B cell (primary cell): ENCODE results near the gene GALM. TPM values are rescaled to one million over a fixed set of nuclear protein-coding genes. Genes with fewer than 3 reads are reported as not detected.
A peak's percentile ranks its signal among the peaks of the same experiment; 100 is the strongest.

Experiments
- ATAC-seq: fragments of 200-7000 bp; cut with Tn5 transposase; one replicate; pipeline ENCODE4 v1.10.0; 2021; ENCODE audit warnings: low read depth, mild to moderate bottlenecking, moderate number of reproducible peaks, moderate library complexity
- CTCF ChIA-PET: fragments of 350-600 bp; sonication (Branson Sonifier 250); formaldehyde crosslinking; loops from one replicate; lab custom pipeline; 2021; ENCODE audit warnings: antibody characterized with exemption, inconsistent platforms; lab: Charles Lee
- POLR2A ChIA-PET: fragments of 350-600 bp; sonication (Branson Sonifier 250); formaldehyde crosslinking; loops from one replicate; lab custom pipeline; 2021; ENCODE audit warnings: antibody characterized with exemption; lab: Charles Lee
- DNase-seq: peaks from one replicate; pipeline ENCODE4 v3.0.0; 2013
- H2AFZ ChIP-seq: 2 replicates; pipeline ENCODE4 v1.6.1; 2012; ENCODE audit warnings: mild to moderate bottlenecking, low read depth, low read length; ENCODE audit not compliant: insufficient read depth, poor library complexity, severe bottlenecking
- H3K27ac ChIP-seq, 2 donors: 1 replicate in 1 of 2; 2 replicates in 1 of 2; pipeline ENCODE4 v1.5.1; 2012 to 2013; ENCODE audit warnings: low read length in 2 of 2, mild to moderate bottlenecking in 2 of 2, moderate library complexity in 1 of 2
- H3K27me3 ChIP-seq, 4 experiments: fragments of 200-600 bp in 1 of 4; sonication (generic) in 1 of 4; replicated peaks in 1 of 4; 1 replicate in 2 of 4; 2 replicates in 2 of 4; pipeline versions ENCODE4 v1.6.1 to v1.7.0; 2013 to 2016; ENCODE audit warnings: low read length in 3 of 4, mild to moderate bottlenecking in 2 of 4, mixed read lengths in 1 of 4, moderate library complexity in 1 of 4; ENCODE audit not compliant: insufficient read depth in 4 of 4, control insufficient read depth in 3 of 4; ENCODE audit errors: control extremely low read depth in 1 of 4
- H3K36me3 ChIP-seq, 2 experiments: replicated peaks in 1 of 2; 1 replicate in 1 of 2; 2 replicates in 1 of 2; pipeline versions ENCODE4 v1.6.1 to v1.7.1; 2013; ENCODE audit warnings: low read length in 1 of 2; ENCODE audit not compliant: insufficient read depth in 2 of 2, control insufficient read depth in 1 of 2; ENCODE audit errors: control extremely low read depth in 1 of 2, extremely low read depth in 1 of 2
- H3K4me1 ChIP-seq, 2 donors: fragments of 200-600 bp in 1 of 2; sonication (generic) in 1 of 2; 1 replicate in 1 of 2; 2 replicates in 1 of 2; pipeline versions ENCODE4 v1.5.1 to v1.6.1; 2013 to 2017; ENCODE audit warnings: low read length in 2 of 2; ENCODE audit not compliant: control insufficient read depth in 2 of 2, insufficient read depth in 2 of 2
- H3K4me2 ChIP-seq: replicated peaks from 2 replicates; pipeline ENCODE3; 2012; ENCODE audit warnings: mild to moderate bottlenecking, low read depth, low read length; ENCODE audit not compliant: poor library complexity, severe bottlenecking
- H3K4me3 ChIP-seq, 5 experiments: fragments of 200-600 bp in 1 of 5; sonication (generic) in 1 of 5; 1 replicate in 3 of 5; 2 replicates in 2 of 5; pipeline versions ENCODE4 v1.5.1 to v1.7.0; 2011 to 2016; ENCODE audit warnings: low read length in 4 of 5, mild to moderate bottlenecking in 4 of 5, low read depth in 2 of 5, control low read depth in 1 of 5, moderate library complexity in 1 of 5; ENCODE audit not compliant: insufficient read depth in 1 of 5; ENCODE audit errors: control extremely low read depth in 1 of 5, extremely low read depth in 1 of 5
- H3K79me2 ChIP-seq: fragments of 200-600 bp; sonication (generic); one replicate; pipeline ENCODE4 v1.6.0; 2016; ENCODE audit warnings: low read length; ENCODE audit not compliant: control insufficient read depth, insufficient read depth
- H3K9ac ChIP-seq: fragments of 200-600 bp; sonication (generic); 2 replicates; pipeline ENCODE4 v1.6.1; 2017; ENCODE audit warnings: mild to moderate bottlenecking, low read length, moderate library complexity
- H3K9me3 ChIP-seq, 3 donors: one replicate each; pipeline versions ENCODE4 v1.6.1 to v1.7.1; 2013; ENCODE audit warnings: low read length in 2 of 3; ENCODE audit not compliant: control insufficient read depth in 2 of 3, insufficient read depth in 1 of 3; ENCODE audit errors: control extremely low read depth in 1 of 3
- H4K20me1 ChIP-seq: 2 replicates; pipeline ENCODE4 v1.6.0; 2012; ENCODE audit warnings: mild to moderate bottlenecking, low read length; ENCODE audit not compliant: insufficient read depth, control insufficient read depth, poor library complexity, severe bottlenecking
- H3K27ac Mint-ChIP-seq: one replicate; pipeline ENCODE4 v1.8.0; 2021; ENCODE audit warnings: mixed read lengths
- H3K27me3 Mint-ChIP-seq: one replicate; pipeline ENCODE4 v1.8.0; 2021; ENCODE audit warnings: mixed read lengths
- H3K4me1 Mint-ChIP-seq: one replicate; pipeline ENCODE4 v1.8.0; 2021; ENCODE audit warnings: mixed read lengths
- H3K4me3 Mint-ChIP-seq: one replicate; pipeline ENCODE4 v1.8.0; 2021; ENCODE audit warnings: mixed read lengths
- H3K9me3 Mint-ChIP-seq: one replicate; pipeline ENCODE4 v1.8.0; 2022; ENCODE audit warnings: mixed read lengths; ENCODE audit not compliant: insufficient read depth
- EZH2 ChIP-seq: IDR thresholded peaks from 2 replicates; pipeline ENCODE4 v1.6.1; 2012; ENCODE audit warnings: borderline replicate concordance, low read depth, mild to moderate bottlenecking, moderate library complexity, low read length; ENCODE audit not compliant: insufficient read depth, poor library complexity, severe bottlenecking
- WGBS: methylation state at CpG from one replicate; pipeline ENCODE4 v1.1.5; 2013; ENCODE audit warnings: missing lambda C conversion rate; ENCODE audit not compliant: insufficient coverage; 5-methylcytosine and 5-hydroxymethylcytosine counted together
- intact Hi-C: fragments of 100-400 bp; cut with micrococcal nuclease; formaldehyde crosslinking; loops from one replicate; pipeline ENCODE4 v1.10.0; 2022
- polyA plus RNA-seq: library from polyadenylated mRNA; depleted of rRNA; stranded (reverse); fragments of >200 nt; gene quantifications from 2 replicates; pipeline ENCODE4 v1.2.3, GENCODE V29; 2012
- total RNA-seq, 2 donors: library from RNA; stranded (reverse); fragments of 120-200 nt in 1 of 2; gene quantifications; 1 replicate in 1 of 2; 2 replicates in 1 of 2; pipeline versions ENCODE4 v1.2.3 to v1.2.4, GENCODE V29; 2013 to 2022
- TF ChIP-seq, protein P1 (sequence below): fragments of 200-600 bp; IDR thresholded peaks from one replicate; pipeline ENCODE4 v1.8.0; 2022; ENCODE audit warnings: antibody characterized with exemption, mild to moderate bottlenecking

GALM gene
- total and polyA plus RNA-seq, 2 donors (not counting 1 experiment from before 2014, with no cell fraction given), result 5.1 to 9.7 TPM

DNA sequence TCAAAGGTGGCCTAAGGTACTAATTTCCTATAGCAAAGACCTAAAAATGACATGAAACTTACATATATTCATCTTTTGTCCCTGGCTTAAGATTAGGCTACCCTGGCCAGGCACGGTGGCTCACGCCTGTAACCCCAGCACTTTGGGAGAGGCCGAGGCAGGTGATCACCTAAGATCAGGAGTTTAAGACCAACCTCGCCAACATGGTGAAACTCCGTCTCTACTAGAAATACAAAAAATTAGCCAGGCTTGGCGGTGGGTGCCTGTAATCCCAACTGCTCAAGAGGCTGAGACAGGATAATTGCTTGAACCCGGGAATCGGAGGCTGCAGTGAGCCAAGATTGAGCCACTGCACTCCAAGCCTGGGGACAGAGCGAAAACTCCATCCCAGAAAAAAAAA, 79.4 kb downstream of the GALM start:
- no peak for DNase-seq
- CTCF ChIA-PET, result interaction anchor here (9.0 kb wide), 1 partner anchor 164 kb away, joined by 85 read pairs; no protein-coding TSS in a partner anchor
- H3K9me3 ChIP-seq, result no peaks in the 10 kb centered on the region
- peaks cover 67% of the 10 kb centered on the region for H4K20me1 ChIP-seq
- H3K79me2 ChIP-seq, result peaks cover 37% of the 10 kb centered on the region
- POLR2A ChIA-PET, result no interaction called here
- TF ChIP-seq, protein P1, sequence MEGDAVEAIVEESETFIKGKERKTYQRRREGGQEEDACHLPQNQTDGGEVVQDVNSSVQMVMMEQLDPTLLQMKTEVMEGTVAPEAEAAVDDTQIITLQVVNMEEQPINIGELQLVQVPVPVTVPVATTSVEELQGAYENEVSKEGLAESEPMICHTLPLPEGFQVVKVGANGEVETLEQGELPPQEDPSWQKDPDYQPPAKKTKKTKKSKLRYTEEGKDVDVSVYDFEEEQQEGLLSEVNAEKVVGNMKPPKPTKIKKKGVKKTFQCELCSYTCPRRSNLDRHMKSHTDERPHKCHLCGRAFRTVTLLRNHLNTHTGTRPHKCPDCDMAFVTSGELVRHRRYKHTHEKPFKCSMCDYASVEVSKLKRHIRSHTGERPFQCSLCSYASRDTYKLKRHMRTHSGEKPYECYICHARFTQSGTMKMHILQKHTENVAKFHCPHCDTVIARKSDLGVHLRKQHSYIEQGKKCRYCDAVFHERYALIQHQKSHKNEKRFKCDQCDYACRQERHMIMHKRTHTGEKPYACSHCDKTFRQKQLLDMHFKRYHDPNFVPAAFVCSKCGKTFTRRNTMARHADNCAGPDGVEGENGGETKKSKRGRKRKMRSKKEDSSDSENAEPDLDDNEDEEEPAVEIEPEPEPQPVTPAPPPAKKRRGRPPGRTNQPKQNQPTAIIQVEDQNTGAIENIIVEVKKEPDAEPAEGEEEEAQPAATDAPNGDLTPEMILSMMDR, result no peak
- no peak for TF ChIP-seq EZH2
- ATAC-seq, result no peak
- no peak overlapping the region for H2AFZ ChIP-seq
- H3K27ac ChIP-seq, result no peak overlapping the region
- H3K36me3 ChIP-seq, result peaks cover 26 to 82% of the 10 kb centered on the region in 2 experiments
- intact Hi-C loops, result loop anchor here (5.0 kb wide), 1 partner anchor 487 kb away; no protein-coding TSS in a partner anchor
- no peak overlapping the region for H3K9ac ChIP-seq
- no peaks in the 10 kb centered on the region for H3K27me3 ChIP-seq
- no peaks in the 10 kb centered on the region for H3K9me3 Mint-ChIP-seq
- H3K4me2 ChIP-seq, result no peak overlapping the region
- H3K4me1 Mint-ChIP-seq, result peaks cover 57% of the 10 kb centered on the region
- H3K27ac Mint-ChIP-seq, result no peak overlapping the region
- H3K4me1 ChIP-seq, result peaks cover 27 to 28% of the 10 kb centered on the region in 2 donors
- no peak overlapping the region for H3K4me3 ChIP-seq
- no peaks in the 10 kb centered on the region for H3K27me3 Mint-ChIP-seq
- no peak overlapping the region for H3K4me3 Mint-ChIP-seq
- 92% methylated on average over 7 of the region's 9 CpGs for WGBS

DNA sequence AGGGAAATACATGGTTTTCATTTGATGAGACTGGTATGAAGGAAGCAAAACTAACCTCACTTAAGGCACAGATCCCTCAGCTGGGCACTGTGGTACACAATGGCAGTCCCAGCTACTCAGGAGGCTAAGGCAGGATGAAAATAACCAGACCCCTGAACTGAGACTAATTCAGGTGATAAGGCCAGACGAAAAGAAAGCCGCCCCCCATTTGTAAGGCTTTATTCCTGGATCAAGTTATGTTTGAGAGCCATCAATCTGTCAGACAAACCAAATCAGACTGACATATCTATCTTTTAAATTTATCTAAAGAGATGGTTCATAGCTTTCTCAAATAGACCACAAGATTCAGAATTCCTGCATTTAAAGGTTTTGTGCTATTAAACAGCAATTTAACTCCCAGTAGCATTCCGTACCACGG, 81.1 kb downstream of the GALM start:
- TF ChIP-seq, protein P1, result no peak
- TF ChIP-seq EZH2, result no peak
- Mint-ChIP-seq H3K27me3 (no peaks in the 10 kb centered on the region), H3K27ac (no peak overlapping the region), H3K9me3 (no peaks in the 10 kb centered on the region), H3K4me1 (peaks cover 61% of the 10 kb centered on the region), H3K4me3 (no peak overlapping the region)
- intact Hi-C loops, result loop anchor here (5.0 kb wide), 1 partner anchor 485 kb away; no protein-coding TSS in a partner anchor
- ChIA-PET POLR2A (no interaction called here), CTCF (interaction anchor here (1.0 to 9.0 kb wide), 3 partner anchors 136 to 165 kb away, joined by 3 to 85 read pairs (median 8); no protein-coding TSS in a partner anchor)
- Histone ChIP-seq H3K27me3 (no peaks in the 10 kb centered on the region), H3K4me3 (no peak overlapping the region), H3K9ac (no peak overlapping the region), H3K4me1 (peaks cover 33 to 34% of the 10 kb centered on the region in 2 donors), H3K79me2 (peaks cover 53% of the 10 kb centered on the region), H4K20me1 (peaks cover 67% of the 10 kb centered on the region), H2AFZ (no peak overlapping the region), H3K4me2 (peak overlapping the region; percentile 13), H3K27ac (peak overlapping the region in 1 of 2 donors; percentile 48), H3K9me3 (no peaks in the 10 kb centered on the region), H3K36me3 (peaks cover 26 to 74% of the 10 kb centered on the region in 2 experiments)
- no peak for ATAC-seq
- DNase-seq, result no peak
- WGBS, result 92% methylated on average over 2 of the region's 4 CpGs
